ENCODE data around the gene ATIC.

DNA sequence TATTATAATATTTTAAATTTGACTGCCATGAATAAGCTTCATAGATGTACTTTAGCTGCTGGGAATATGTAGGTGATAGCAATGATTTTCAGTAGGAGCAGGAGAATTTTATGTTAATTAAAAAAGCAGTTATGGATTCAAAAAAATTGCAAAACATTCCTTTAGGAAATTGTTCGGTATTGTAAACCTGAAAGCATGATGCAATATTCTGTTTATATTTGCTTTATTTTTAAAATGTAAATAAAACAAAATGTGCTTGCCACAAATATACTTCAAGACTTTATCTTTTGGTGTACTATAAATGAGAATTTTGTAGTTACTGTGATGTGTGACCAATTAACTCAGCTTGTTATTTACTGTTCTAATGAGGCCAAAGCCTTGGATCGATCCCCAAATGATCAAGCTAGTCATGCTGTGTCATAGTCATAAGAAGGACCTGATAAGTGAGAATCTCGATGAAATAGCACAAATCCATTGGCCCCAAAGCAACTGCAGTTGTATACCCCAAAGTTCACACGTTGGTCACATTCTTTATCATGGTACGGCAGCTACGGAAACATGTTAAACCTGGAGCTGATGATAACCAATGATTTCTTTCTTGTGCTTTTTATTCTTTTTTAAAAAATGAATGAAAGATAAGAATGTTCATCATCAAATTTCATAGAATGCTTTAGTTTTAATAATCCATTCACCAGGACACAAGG, 23.6 kb upstream of the ATIC start:
- no peak for TF ChIP-seq POLR2A (IDR thresholded peaks at IDR 0.05)
- TF ChIP-seq, protein P1, sequence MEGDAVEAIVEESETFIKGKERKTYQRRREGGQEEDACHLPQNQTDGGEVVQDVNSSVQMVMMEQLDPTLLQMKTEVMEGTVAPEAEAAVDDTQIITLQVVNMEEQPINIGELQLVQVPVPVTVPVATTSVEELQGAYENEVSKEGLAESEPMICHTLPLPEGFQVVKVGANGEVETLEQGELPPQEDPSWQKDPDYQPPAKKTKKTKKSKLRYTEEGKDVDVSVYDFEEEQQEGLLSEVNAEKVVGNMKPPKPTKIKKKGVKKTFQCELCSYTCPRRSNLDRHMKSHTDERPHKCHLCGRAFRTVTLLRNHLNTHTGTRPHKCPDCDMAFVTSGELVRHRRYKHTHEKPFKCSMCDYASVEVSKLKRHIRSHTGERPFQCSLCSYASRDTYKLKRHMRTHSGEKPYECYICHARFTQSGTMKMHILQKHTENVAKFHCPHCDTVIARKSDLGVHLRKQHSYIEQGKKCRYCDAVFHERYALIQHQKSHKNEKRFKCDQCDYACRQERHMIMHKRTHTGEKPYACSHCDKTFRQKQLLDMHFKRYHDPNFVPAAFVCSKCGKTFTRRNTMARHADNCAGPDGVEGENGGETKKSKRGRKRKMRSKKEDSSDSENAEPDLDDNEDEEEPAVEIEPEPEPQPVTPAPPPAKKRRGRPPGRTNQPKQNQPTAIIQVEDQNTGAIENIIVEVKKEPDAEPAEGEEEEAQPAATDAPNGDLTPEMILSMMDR (IDR thresholded peaks at IDR 0.05), result no peak

Data from adrenal gland (tissue), 5 donors.